H4 (cell line): ENCODE data around the gene FOSB. TPM values are rescaled to one million over a fixed set of nuclear protein-coding genes. Genes with fewer than 3 reads are reported as not detected.

Source experiments
- DNase-seq: peaks from one replicate; pipeline ENCODE4 v3.0.0-alpha.2; 2015; ENCODE audit warnings: low spot score
- total RNA-seq: library from RNA; depleted of rRNA; stranded (reverse); fragments of >200 nt; shearing (Covaris generic); gene quantifications from 2 replicates; pipeline ENCODE4 v1.2.3, GENCODE V29; 2014

FOSB gene
- total RNA-seq, 1 experiment from 2014 or later: 1.2 TPM

DNA sequence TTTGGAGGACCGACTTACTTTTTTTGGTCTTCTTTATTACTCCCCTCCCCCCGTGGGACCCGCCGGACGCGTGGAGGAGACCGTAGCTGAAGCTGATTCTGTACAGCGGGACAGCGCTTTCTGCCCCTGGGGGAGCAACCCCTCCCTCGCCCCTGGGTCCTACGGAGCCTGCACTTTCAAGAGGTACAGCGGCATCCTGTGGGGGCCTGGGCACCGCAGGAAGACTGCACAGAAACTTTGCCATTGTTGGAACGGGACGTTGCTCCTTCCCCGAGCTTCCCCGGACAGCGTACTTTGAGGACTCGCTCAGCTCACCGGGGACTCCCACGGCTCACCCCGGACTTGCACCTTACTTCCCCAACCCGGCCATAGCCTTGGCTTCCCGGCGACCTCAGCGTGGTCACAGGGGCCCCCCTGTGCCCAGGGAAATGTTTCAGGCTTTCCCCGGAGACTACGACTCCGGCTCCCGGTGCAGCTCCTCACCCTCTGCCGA is 409 bp downstream of the FOSB start:
- no peak for DNase-seq

DNA sequence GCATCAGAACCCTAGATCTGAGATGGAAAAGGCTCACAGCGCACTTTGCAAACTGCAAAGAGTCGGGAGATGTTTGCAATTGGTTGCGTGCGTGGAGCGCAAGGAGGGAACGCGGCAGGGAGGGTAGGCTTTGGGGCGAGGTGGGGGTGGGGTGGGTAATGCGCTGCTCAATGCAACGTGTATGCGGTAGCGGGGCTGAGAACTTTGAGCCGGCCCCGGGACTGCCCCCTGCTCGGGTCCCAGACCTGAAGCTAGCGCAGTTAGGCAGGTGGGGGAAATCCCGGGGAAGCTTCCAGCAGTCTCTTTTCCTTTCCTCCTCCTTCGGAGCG is 971 bp downstream of the FOSB start:
- DNase-seq: no peak

DNA sequence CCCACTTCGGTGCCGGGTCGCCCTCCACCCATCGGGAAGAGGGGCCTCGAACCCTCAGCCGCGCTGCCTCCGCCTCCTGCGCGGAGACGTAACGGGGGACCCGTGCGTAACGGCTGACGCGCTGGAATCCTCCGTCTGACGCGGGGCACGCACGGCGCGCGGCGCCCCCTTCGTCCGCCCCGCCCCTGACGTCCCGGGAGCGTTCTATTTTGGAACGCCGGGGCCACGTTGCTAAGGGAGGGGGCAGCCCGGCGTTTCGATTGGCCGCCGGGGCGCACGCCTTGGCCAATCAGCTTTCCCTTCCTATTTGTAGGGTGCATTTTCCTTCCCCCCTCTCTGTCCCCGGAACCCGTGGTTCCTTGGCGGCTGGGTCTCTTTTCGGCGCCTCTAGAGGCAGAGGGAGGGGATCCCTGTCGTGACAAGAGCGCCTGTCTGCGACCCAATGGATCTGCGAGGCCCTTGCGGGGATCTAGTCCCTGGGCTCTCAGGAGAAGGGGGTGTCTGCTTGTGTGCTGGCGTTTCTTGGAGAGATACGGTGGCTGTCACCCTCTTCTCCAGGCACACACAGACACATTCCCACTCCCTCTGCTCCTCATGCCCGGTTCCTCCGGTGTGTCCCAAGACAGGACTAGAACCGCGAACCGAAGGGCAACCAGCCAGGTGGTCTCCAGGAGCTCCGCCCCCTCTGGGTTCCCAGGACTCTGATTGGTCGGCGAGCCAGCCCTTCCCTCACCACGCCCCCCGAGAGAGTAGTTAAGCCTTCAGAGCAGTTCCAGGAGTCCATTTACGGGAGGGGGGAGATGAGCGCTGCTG is 1.5 kb downstream of the FOSB start:
- DNase-seq: peak; percentile 85

DNA sequence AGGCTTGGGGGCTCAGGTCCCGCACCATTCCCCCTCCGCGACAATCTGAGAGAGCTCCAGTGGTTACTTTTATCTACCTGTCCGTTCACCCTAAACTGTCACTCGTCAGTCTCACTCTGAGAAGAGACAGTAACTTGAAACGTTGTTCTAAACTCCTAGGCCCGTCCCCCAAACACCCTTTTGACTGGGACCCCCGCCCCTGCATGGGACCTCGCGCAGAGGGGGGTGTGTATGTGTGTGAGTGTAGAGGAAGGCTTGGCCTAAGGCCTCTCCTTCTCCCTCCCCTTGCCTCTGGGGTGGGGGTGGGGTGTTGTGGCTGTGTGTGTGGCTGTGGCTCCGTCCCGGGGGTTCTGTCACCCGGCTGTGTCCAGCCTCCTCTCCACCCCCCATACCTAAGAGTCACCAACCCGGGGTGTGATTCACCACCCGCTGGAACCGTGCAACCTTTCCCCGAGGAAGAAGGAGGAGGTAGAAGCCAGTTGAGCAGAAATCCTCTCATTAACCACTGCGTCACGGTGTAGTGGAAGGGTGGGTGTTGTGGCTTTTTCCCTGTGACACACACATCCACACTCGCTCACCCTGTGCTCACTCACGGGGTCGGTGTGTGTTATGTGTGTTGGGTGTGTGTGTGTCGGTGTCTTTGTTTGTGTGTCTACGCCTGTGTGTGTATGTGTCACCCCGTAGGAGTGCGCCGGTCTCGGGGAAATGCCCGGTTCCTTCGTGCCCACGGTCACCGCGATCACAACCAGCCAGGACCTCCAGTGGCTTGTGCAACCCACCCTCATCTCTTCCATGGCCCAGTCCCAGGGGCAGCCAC is 2.4 kb downstream of the FOSB start:
- no peak for DNase-seq

DNA sequence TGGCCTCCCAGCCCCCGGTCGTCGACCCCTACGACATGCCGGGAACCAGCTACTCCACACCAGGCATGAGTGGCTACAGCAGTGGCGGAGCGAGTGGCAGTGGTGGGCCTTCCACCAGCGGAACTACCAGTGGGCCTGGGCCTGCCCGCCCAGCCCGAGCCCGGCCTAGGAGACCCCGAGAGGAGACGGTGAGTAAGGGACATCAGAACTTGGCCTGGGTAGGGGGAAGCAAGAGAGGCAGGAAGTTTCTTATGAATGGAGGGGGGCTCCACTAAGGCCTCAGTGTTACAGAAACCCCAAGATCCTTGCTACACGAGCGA is 2.9 kb downstream of the FOSB start:
- no peak for DNase-seq

DNA sequence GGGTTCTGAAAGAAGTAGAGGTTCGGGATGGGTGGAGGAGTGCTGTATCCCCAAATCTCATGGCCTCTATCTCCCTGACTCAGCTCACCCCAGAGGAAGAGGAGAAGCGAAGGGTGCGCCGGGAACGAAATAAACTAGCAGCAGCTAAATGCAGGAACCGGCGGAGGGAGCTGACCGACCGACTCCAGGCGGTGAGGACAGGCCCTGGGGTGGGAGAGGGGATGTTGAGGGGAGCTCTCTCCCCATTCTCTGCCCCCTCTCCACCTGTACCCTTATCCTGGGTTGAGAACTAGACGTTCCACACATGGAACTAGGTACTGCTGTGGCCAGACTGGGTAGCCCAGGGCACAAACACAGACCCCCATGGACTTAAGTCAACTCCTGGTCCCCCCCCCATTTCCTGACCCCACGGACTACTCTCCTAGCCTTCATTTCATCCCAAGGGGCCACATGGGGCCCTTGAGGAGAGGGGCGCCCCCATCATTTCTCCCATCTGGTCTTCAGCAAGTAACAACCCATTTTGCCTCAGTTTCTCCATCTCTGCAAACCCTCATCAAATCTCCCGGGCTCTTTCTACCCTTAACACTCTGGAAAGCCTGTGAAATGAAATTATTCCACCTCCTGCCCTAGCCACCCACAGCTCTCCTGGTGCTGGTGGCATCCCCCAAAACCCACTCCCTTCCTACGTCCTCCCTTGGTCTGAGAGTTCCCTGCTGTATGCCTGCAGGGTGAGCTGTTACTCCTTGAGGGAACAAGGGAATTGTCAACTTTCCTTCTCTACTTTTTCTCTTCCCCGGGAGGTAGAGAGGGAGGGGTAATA is 3.5 kb downstream of the FOSB start:
- no peak for DNase-seq

DNA sequence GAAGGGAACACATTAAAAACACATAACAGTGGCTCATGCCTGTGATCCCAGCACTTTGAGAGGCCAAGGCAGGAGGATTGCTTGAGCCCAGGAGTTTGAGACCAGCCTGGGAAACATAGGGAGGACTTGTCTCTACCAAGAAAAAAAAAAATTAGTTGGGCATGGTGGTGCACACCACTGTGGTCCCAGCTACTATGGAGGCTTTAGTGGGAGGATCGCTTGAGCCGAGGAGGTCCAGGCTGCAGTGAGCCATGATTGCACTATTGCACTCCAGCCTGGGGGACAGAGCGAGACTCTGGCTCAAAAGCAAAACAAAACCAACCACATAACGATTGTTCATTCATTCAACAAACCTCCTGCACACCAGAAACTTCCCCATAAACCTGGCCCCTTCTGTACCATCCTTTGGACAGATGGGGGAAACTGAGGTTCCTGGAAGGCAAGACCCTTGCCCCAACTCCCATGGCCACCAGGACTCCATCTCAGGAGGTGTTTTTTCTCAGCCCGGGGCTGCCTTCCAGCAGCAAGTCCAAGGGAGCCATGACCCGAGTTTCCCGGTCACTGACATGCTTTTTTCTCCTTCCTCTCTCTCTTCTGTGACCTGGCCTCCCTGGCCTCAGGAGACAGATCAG is 4.3 kb downstream of the FOSB start:
- DNase-seq: no peak

DNA sequence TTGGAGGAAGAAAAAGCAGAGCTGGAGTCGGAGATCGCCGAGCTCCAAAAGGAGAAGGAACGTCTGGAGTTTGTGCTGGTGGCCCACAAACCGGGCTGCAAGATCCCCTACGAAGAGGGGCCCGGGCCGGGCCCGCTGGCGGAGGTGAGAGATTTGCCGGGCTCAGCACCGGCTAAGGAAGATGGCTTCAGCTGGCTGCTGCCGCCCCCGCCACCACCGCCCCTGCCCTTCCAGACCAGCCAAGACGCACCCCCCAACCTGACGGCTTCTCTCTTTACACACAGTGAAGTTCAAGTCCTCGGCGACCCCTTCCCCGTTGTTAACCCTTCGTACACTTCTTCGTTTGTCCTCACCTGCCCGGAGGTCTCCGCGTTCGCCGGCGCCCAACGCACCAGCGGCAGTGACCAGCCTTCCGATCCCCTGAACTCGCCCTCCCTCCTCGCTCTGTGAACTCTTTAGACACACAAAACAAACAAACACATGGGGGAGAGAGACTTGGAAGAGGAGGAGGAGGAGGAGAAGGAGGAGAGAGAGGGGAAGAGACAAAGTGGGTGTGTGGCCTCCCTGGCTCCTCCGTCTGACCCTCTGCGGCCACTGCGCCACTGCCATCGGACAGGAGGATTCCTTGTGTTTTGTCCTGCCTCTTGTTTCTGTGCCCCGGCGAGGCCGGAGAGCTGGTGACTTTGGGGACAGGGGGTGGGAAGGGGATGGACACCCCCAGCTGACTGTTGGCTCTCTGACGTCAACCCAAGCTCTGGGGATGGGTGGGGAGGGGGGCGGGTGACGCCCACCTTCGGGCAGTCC is 5.0 kb downstream of the FOSB start:
- no peak for DNase-seq

DNA sequence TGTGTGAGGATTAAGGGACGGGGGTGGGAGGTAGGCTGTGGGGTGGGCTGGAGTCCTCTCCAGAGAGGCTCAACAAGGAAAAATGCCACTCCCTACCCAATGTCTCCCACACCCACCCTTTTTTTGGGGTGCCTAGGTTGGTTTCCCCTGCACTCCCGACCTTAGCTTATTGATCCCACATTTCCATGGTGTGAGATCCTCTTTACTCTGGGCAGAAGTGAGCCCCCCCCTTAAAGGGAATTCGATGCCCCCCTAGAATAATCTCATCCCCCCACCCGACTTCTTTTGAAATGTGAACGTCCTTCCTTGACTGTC is 5.5 kb downstream of the FOSB start:
- DNase-seq: no peak

DNA sequence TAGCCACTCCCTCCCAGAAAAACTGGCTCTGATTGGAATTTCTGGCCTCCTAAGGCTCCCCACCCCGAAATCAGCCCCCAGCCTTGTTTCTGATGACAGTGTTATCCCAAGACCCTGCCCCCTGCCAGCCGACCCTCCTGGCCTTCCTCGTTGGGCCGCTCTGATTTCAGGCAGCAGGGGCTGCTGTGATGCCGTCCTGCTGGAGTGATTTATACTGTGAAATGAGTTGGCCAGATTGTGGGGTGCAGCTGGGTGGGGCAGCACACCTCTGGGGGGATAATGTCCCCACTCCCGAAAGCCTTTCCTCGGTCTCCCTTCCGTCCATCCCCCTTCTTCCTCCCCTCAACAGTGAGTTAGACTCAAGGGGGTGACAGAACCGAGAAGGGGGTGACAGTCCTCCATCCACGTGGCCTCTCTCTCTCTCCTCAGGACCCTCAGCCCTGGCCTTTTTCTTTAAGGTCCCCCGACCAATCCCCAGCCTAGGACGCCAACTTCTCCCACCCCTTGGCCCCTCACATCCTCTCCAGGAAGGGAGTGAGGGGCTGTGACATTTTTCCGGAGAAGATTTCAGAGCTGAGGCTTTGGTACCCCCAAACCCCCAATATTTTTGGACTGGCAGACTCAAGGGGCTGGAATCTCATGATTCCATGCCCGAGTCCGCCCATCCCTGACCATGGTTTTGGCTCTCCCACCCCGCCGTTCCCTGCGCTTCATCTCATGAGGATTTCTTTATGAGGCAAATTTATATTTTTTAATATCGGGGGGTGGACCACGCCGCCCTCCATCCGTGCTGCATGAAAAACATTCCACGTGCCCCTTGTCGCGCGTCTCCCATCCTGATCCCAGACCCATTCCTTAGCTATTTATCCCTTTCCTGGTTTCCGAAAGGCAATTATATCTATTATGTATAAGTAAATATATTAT is 6.1 kb downstream of the FOSB start:
- DNase-seq: no peak

DNA sequence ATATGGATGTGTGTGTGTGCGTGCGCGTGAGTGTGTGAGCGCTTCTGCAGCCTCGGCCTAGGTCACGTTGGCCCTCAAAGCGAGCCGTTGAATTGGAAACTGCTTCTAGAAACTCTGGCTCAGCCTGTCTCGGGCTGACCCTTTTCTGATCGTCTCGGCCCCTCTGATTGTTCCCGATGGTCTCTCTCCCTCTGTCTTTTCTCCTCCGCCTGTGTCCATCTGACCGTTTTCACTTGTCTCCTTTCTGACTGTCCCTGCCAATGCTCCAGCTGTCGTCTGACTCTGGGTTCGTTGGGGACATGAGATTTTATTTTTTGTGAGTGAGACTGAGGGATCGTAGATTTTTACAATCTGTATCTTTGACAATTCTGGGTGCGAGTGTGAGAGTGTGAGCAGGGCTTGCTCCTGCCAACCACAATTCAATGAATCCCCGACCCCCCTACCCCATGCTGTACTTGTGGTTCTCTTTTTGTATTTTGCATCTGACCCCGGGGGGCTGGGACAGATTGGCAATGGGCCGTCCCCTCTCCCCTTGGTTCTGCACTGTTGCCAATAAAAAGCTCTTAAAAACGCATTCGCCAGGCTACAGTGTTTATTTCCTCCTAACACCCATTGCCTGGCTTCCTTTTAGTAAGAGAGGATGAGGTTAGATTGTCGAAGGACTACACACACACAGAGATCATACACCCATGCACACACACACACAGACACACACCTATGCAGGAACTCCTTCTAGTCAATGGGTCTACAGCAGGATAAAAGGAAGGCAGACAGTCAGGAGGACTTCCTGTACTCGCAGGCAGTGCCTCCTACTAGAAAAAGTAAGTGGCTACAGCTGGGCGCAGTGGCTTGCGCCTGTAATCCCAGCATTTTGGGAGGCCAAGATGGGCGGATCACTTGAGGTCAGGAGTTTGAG is 7.1 kb downstream of the FOSB start:
- DNase-seq: no peak

DNA sequence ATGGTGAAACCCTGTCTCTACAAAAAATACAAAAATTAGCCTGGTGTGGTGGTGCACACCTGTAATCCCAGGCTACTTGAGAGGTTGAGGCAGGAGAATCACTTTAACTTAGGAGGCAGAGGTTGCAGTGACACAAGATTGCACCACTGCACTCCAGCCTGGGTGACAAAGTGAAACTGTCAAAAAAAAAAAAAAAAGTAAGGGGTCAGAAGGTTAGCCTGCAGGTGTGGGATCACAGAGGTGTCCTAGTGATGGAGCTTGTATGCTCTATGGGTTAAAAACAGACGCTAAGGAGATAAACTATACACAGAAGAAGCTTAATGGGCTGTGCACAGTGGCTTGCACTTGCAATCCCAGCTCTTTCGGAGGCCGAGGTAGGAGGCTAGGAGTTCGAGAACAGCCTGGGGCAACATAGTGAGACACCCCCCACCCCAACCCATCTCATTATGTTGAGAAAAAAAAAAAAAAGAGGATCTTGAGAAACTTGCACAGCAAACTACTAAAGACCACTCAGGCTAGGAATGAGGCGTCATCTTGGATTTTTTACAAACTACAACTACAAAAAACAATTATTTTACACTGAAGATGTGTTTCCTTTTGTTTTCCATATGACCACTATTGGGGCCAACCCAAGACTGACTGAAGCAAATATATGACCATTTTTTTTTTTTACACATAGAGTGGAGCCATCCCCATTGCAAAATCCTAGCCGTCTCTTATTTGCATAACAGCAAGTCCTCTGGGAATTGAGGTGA is 7.9 kb downstream of the FOSB start:
- no peak for DNase-seq

DNA sequence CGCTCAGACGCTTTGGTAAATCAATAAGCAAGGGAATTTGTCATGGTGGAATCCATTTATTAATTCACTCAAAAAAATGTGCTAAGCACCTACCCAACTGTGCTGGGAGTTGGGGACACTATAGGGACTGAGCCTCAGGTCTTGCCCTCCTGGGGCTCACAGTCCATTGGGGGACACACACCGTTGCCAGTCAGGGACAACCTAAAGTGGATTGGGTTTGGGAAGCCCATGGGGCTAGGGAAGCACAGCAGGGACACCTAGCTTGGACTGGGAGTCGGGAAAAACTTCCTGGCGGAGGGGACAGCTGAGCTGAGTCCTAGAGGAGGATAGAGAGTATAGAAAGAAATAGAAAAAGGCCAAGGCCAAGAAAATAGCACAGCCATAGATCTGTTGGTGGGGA is 8.5 kb downstream of the FOSB start:
- no peak for DNase-seq

DNA sequence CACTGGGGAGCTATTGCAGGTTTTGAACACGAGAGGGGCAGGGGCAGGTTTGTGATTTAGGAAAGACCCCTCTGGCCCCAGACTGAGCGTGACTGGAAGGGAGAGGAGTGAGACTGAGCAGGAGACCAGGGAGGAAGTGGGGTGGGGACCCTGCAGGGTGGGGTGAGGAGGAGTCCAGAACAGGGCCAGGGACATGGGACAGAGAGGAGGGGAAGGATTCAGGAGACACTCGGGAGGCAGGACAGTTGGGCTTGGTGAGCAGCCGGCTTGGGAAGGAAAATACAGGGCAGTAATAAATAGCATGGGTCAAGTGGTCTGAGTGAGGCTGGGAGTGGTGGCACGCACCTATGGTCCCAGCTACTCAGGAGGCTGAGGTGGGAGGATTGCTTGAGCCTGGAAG is 9.4 kb downstream of the FOSB start:
- no peak for DNase-seq

DNA sequence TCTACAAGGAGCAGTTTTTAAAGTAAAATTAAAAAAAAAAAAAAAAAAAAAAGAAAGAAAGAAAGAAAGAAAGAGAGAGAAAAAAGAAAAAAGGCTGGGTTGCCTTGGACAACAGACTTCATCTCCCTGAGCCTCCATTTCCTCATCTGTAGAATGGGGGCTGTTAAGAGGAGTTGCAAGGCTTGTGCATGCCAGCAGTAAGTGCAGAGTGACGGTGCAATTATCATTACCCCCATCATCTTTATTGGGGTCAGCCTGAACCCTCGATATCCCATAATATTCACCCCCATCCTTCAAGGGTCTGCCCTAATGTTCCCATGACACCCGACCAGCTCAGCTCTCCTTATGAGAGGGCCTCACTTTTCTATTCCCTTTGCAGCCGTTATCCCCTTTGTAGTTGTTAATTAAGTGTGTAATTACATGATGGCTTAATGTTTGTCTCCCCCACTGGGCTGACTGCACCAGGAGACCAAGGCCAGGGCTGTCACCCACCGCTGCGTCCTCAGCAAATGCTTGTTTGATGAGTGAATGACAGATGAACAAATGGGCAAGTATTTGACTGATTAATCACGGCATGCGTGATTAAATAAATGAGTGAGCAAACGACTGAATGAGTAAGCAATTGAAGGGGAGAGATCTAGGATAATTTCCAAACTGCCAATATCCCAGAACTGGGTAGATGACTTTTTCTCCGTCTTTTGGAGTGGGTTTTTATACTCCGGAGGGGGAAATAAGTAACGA is 10.1 kb downstream of the FOSB start:
- DNase-seq: no peak

DNA sequence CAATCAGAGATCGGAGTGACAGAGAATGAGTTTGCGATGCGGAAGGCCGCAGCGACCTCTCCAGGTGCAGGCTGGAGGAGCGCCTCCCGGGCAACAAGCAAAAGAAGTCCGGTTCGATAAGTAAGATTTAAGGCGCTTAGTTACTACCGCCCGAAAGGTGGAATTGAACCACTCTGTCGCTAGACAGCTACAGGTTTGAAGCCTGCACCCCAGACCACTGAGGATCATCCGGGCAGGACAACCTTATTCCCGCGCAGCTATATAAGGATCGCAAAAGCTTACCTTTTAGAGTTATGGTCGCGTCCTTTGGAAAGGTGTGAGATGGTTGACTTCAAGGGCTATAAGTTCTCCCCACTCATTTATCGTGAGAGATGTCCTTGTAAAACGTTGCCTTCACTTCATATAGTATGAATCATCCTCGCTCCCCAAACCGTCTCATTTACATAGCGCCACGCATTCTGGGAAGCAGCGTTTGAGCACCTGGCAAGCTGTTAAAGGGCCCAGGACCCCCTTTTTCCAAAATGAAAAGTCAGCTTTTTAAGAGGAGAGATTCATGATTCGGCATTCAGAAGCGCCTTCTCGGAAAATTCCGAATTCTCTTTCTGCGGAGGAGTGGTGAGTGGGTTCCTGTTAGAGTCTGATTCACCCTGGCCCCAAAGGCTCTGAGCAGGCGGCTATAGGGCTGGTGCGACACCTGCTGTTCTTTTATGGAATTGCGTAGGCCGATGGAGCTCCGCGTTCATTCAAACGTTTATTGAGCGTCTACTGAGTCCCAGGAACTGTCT is 10.8 kb downstream of the FOSB start:
- peak; percentile 93 for DNase-seq

DNA sequence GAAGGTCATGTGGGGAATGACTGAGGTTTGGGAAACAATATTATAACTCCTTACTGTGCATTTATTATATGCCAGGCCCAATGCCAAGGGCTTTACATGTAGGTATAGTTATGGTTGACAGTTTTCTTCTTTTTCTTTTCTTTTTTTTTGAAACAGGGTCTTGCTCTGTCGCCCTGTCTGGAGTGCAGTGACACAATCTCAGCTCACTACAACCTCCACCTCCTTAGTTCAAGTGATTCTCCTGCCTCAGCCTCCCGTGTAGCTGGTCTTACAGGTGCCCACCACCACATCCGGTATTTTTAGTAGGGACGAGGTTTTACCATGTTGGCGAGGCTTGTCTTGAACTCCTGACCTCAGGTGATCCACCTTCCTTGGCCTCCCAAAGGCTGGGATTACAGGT is 15.2 kb downstream of the FOSB start:
- no peak for DNase-seq
